ENCODE results near the gene PIP4K2A.

- TF ChIP-seq CTCF (IDR thresholded peaks at IDR 0.05): no peak
- TF ChIP-seq POLR2A (IDR thresholded peaks at IDR 0.05): no peak
These were observed 168.7 kb downstream of the PIP4K2A start for GRCh38 chr10:22545643-22546042.
